ENCODE measurements around the gene CHD9.

DNA sequence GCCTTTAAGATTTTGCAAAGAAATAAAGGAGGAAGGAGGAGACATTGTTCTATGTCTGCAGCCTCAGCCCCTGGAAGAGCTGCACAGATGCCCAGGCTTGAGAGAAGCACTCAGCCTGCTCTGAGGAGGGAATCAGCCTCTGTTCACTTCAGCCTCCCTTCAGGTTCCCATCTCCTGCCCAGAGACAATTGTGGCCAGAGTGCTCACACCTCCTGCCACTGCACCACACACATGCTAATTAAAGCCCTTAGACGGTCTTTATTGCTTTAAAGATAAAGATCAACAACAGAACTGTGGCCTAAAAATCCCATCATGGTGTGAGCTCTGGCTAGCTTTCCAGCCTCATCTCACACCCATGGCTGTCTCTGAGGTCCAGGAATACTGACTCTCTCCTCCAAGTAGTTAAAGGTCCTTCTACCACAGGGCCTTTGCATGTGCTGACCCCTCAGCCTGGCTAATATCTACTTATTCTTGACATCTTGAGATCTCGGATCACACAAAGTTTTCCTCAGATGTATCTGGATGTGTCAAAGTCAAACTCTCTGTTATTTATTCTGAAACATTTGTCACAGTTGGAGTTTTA is 35.9 kb upstream of the CHD9 start:
- TF ChIP-seq, protein P1, sequence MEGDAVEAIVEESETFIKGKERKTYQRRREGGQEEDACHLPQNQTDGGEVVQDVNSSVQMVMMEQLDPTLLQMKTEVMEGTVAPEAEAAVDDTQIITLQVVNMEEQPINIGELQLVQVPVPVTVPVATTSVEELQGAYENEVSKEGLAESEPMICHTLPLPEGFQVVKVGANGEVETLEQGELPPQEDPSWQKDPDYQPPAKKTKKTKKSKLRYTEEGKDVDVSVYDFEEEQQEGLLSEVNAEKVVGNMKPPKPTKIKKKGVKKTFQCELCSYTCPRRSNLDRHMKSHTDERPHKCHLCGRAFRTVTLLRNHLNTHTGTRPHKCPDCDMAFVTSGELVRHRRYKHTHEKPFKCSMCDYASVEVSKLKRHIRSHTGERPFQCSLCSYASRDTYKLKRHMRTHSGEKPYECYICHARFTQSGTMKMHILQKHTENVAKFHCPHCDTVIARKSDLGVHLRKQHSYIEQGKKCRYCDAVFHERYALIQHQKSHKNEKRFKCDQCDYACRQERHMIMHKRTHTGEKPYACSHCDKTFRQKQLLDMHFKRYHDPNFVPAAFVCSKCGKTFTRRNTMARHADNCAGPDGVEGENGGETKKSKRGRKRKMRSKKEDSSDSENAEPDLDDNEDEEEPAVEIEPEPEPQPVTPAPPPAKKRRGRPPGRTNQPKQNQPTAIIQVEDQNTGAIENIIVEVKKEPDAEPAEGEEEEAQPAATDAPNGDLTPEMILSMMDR (IDR thresholded peaks at IDR 0.05; ENCODE audit: low read length) = no peak
- TF ChIP-seq EZH2 (IDR thresholded peaks at IDR 0.05; ENCODE audit: borderline replicate concordance, low read length) = no peak

All from OCI-LY1 (cell line).